ENCODE data around the gene WWOX. TPM values are rescaled to one million over a fixed set of nuclear protein-coding genes. Genes with fewer than 3 reads are reported as not detected.

Gene WWOX
- total RNA-seq, 1 donor from 2014 or later, result 8.9 TPM

GRCh38 chr16:78985716-78986605, 886.5 kb downstream of the WWOX start:
- DNase-seq, result no peak
- H3K27me3 ChIP-seq (ENCODE audit: low read depth), result no peaks in the 10 kb centered on the region
- intact Hi-C loops (cut with micrococcal nuclease), result no loop called here
- no peak overlapping the region for H3K27ac ChIP-seq (replicated peaks)
- no peak overlapping the region for H3K4me3 ChIP-seq
- TF ChIP-seq, protein P1, sequence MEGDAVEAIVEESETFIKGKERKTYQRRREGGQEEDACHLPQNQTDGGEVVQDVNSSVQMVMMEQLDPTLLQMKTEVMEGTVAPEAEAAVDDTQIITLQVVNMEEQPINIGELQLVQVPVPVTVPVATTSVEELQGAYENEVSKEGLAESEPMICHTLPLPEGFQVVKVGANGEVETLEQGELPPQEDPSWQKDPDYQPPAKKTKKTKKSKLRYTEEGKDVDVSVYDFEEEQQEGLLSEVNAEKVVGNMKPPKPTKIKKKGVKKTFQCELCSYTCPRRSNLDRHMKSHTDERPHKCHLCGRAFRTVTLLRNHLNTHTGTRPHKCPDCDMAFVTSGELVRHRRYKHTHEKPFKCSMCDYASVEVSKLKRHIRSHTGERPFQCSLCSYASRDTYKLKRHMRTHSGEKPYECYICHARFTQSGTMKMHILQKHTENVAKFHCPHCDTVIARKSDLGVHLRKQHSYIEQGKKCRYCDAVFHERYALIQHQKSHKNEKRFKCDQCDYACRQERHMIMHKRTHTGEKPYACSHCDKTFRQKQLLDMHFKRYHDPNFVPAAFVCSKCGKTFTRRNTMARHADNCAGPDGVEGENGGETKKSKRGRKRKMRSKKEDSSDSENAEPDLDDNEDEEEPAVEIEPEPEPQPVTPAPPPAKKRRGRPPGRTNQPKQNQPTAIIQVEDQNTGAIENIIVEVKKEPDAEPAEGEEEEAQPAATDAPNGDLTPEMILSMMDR (IDR thresholded peaks at IDR 0.05; ENCODE audit: borderline replicate concordance), result no peak
- H3K36me3 ChIP-seq, result no peaks in the 10 kb centered on the region
- H3K4me1 ChIP-seq, result peaks cover 19% of the 10 kb centered on the region
- peaks cover 14% of the 10 kb centered on the region for H3K9me3 ChIP-seq (replicated peaks)

- Histone ChIP-seq H3K36me3 (no peaks in the 10 kb centered on the region), H3K4me1 (peaks cover 19% of the 10 kb centered on the region), H3K9me3 (replicated peaks) (peaks cover 14% of the 10 kb centered on the region), H3K27ac (replicated peaks) (no peak overlapping the region), H3K4me3 (no peak overlapping the region), H3K27me3 (ENCODE audit: low read depth) (no peaks in the 10 kb centered on the region)
- intact Hi-C loops (cut with micrococcal nuclease), result no loop called here
- TF ChIP-seq, protein P1 (IDR thresholded peaks at IDR 0.05; ENCODE audit: borderline replicate concordance), result no peak
- no peak for DNase-seq
Measured at GRCh38 chr16:78987666-78988065, 888.2 kb downstream of the WWOX start.

DNA sequence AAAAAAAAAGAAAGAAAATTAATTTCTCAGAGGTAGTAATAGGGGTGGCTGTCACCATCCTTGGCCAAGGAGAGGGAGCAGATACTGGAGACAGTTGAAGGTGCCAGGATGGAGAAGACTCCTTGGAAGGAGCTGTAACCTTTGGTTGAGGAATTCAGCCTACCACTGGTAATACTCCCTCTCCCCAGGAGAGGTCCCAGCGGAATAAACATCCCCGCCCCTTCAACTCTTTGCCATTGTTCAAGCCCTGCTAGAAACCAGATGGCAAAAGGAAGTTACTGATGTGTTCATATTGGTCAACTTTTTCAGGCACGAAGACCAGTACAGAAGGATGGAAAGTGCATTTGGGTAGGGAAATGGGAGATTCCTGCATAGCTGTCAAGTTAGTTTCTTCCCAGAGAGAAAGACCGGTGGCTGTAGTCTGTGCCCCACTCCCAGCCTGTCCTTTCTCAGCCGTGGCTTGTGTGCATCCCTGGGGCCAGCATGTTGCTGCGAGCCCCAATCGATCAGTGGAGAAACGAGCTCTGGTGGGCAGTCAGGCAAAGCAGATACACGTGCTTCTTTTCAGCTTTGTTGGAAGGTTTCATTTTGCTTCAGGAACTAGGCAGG, 889.0 kb downstream of the WWOX start:
- Histone ChIP-seq H3K9me3 (replicated peaks) (peaks cover 7% of the 10 kb centered on the region), H3K4me3 (no peak overlapping the region), H3K27me3 (ENCODE audit: low read depth) (no peaks in the 10 kb centered on the region), H3K4me1 (peaks cover 27% of the 10 kb centered on the region), H3K27ac (replicated peaks) (no peak overlapping the region), H3K36me3 (no peaks in the 10 kb centered on the region)
- TF ChIP-seq, protein P1 (IDR thresholded peaks at IDR 0.05; ENCODE audit: borderline replicate concordance), result no peak
- DNase-seq, result no peak
- intact Hi-C loops (cut with micrococcal nuclease), result no loop called here

GRCh38 chr16:78990309-78990701, 890.9 kb downstream of the WWOX start:
- Histone ChIP-seq H3K27me3 (ENCODE audit: low read depth) (peaks cover 10% of the 10 kb centered on the region), H3K27ac (replicated peaks) (no peak overlapping the region), H3K4me1 (peaks cover 23% of the 10 kb centered on the region), H3K4me3 (no peak overlapping the region), H3K36me3 (no peaks in the 10 kb centered on the region), H3K9me3 (replicated peaks) (no peaks in the 10 kb centered on the region)
- no peak for DNase-seq
- TF ChIP-seq, protein P1 (IDR thresholded peaks at IDR 0.05; ENCODE audit: borderline replicate concordance), result no peak
- intact Hi-C loops (cut with micrococcal nuclease), result no loop called here

GRCh38 chr16:78992001-78992400, 892.5 kb downstream of the WWOX start:
- intact Hi-C loops (cut with micrococcal nuclease), result no loop called here
- Histone ChIP-seq H3K36me3 (no peaks in the 10 kb centered on the region), H3K27me3 (ENCODE audit: low read depth) (peaks cover 19% of the 10 kb centered on the region), H3K4me1 (peaks cover 14% of the 10 kb centered on the region), H3K9me3 (replicated peaks) (no peaks in the 10 kb centered on the region), H3K27ac (replicated peaks) (no peak overlapping the region), H3K4me3 (no peak overlapping the region)
- TF ChIP-seq, protein P1 (IDR thresholded peaks at IDR 0.05; ENCODE audit: borderline replicate concordance), result no peak
- no peak for DNase-seq

Measured in left ventricle myocardium inferior (tissue), 1 donor.